RKO (cell line): ENCODE measurements around the gene MEGF6.

ENCODE experiments used
- DNase-seq: peaks from one replicate; pipeline ENCODE4 v3.0.0-alpha.2; 2016; ENCODE audit warnings: low spot score

Gene MEGF6

DNA sequence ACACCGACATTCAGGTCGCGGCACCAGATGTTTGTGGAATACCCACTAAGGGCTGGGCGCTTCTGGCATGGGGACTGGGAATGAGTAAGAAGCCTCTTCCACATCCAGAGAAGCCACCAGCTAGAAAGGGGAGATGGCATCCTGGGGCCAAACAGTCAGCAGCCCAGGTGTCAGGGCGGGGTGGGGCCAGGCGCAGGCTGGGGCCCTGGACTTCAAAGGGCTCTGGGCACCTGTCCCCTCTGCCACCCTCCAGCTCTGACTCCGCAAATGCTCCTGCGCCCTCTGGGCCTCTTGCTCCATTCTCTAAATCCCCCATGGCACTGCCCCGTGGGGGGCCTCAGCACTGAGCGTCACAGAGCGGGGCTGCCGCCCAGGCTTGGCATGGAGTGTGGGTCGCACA, 70.4 kb downstream of the MEGF6 start:
- DNase-seq = no peak

DNA sequence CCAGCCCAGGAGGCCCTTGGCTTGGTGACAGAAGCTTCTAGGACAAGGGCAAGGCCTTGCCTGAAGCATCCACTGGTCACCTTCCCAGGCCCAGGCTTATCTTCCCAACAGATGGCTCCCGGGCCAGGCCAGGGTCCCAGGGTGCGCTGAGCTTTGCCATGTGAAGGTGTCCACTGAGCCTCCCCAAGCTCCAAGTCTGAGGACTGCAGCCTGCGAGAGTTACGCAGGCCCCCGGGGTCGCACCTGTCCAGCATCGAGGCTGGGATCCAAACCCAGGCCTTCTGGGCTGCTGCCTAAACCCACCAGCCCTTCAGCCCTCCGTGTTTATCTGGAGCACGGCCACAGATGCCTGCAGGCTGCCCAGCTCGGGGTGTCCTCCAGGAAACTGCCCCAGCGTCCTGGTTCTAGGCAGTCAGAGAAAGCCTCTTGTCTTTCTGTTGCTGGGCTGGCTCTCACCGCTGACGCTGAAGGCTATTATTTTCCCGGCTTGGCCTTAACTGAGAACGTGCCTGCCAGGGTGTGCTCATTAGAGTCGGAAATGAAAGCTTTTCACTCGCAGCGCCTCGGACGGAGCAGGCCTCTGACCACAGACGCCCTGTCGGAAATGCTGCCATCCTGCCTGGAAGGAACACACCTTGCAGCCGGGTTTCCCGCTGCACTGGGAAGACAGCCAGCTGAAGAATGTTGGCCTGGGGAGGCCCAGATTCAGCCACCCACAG, 71.4 kb downstream of the MEGF6 start:
- DNase-seq = no peak

DNA sequence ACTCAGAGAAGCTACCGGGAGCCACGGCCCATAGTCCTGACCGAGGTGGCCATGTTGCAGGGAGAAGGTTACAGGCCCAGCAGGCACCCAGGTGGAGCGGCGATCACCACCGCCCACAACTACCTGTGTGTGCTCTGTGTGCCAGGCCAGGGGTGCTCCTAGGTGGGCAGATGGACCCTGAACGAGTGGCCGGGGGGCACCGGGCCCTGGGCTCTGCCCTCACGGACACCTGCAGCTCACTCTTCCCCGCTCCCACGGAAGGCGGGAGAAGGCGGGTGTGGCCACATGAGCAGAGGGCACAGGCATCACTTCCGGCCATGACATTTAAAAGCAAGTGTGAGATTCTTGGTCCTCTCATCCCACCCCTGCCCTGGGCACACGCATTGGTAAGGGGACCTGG, 73.9 kb downstream of the MEGF6 start:
- no peak for DNase-seq

DNA sequence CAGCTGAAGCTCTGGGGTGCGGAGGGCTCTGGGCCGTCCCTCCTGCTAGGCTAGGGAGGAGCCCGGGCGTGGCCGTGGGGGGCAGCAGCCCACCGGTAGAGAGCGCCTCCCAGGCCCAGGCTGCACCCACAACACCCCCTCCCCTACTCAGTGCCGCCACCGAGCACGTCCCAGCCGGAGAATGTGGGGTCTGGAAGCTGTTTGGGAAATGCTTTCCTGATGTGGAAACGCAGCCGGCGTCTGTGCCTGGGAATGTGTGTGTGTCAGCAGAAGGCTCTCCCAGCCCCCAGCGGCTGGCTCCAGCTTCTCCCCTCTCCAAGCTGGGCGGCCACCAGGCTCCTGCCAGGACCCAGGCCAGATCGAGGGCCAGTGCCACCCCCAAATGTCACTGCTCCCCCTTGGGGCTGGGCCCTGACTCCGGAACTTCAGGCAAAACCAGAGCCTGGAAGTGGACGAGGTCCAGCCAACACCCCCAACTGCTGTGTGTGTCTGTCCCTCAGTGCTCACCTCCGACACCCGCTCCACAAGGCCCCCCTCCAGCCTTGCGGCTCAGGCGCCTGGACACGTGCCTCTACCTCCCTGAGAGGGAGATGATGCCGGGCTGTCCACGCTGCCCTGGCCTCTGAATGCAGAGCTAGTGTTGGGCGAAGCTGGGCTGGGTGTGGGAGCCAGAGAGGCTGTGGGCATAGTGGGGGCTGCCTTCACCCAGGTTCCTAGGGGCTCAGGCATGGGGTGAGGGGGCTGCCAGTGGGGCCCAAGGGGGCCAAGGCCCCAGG, 74.7 kb downstream of the MEGF6 start:
- DNase-seq = no peak

DNA sequence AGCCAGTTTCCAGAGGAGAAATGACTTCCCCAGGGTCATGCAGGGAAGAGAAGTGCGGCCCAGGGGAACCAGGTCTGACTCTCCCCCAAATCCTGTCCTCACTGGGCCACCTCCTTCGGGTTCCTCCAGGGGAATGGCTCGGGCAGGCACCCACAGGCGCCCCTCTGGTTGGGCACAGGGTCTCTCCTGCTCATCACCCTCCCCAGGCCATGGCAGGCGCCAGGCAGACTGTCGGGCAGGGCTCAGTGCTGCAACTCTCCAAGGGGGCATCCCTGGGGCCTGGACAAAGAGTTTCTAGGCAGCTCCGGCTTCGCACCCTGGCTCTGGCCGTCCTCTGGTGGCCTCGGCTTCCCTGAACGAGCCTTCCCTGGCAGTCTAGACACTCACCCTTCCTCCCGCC, 75.6 kb downstream of the MEGF6 start:
- no peak for DNase-seq

DNA sequence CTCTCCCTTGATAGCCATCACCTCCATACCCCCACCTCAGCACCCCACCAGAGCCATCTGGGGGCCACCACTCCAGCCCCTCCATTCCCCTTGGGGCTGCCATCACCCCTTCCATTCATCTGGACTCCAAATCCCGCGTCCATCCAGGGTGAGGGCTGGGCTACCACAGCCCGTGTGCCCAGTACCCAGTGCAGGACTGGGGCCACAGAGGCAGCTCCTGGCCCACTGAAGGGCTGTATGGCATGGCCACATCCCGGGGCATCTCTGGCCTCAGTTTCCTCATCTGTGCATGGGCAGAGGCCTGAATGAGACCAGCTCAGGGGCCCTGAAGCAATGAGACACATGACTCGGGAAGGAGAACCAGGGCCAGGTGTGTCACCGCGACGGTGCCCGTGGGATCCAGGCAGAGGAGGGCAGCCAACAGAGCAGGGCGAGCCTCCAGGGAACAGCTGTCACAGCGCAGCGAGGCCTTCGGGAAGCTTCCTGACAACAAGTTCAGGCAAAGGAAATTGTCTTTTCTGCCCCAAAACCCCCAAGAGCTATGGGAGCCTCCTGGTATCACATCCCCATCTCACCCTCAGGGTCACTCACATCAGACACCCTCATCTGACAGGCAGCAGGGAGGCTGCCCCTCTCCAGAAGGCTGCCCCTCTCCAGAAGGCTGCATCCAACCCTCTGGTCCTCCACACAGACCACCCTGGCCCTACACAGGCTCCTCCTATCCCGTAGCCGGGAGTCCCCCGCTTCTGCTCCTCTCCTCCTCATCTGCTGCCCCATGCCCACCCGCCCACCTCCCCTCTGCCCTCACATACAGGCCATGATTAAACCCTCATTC, 76.3 kb downstream of the MEGF6 start:
- DNase-seq = no peak

DNA sequence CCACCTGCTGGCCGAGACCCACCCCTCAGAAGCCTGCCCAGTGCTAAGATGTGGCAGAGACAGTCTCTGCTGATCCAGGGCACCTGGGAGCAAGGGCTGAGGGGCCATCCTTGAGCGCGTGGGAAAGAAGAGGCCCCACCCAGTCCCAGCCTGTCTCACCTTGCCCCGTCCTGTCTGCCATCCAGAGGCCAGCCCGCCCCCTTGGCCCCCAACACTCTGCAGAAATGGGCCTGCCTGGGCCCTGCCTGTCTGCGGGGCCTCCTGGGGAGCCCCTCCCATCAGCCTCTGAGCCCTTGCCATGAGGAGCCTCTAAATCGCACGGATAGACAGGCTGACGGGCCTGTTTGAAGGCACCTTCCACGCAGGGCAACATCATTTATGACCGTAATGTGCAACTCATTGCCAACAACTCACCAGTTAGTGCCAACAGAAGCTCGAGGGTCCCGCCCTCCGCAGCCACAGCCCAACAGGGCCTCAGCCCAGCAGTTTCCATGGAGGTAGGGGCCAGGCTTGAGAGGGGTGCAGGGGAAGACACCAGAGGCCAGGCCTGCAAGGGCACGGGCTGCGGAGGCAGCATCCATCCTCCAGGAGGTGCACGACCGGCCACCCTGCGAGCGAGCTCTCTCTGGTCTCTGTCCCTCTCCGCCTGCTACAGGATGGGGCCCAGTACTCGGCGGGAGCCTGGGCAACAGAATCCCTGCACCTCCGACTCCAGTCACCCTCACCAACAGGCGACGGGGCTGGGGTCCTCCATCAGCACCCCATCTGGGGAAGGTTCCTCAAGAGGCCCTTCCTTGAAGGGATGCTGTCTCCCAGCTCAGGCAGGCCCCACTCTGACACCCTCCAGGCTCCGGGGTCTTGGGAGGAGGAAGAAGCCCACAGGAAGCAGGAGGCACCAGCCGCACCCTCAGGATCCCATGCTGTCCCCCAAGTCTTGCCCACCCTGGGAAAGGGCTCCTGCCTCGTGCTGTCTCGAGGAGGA, 78.0 kb downstream of the MEGF6 start:
- no peak for DNase-seq

DNA sequence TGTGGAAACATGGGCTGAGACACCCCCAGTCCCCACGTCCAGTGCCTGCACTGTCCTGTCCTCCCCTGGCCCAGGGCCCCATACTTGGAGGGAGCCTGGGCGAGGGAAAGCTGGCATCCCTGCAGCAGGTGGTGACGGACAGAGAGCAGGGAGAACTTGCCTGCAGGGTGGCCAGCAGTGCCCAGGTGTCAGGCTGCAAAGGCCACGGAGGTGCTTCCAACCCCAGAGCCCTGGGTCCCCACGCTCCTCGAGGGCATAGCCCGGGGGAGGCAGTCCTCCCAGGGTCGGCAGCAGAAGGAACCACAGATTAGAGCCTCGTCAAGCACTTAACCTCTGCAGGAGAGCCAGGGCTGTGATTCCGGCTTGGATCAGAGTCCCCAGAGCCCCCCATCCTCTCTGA, 79.4 kb downstream of the MEGF6 start:
- no peak for DNase-seq

DNA sequence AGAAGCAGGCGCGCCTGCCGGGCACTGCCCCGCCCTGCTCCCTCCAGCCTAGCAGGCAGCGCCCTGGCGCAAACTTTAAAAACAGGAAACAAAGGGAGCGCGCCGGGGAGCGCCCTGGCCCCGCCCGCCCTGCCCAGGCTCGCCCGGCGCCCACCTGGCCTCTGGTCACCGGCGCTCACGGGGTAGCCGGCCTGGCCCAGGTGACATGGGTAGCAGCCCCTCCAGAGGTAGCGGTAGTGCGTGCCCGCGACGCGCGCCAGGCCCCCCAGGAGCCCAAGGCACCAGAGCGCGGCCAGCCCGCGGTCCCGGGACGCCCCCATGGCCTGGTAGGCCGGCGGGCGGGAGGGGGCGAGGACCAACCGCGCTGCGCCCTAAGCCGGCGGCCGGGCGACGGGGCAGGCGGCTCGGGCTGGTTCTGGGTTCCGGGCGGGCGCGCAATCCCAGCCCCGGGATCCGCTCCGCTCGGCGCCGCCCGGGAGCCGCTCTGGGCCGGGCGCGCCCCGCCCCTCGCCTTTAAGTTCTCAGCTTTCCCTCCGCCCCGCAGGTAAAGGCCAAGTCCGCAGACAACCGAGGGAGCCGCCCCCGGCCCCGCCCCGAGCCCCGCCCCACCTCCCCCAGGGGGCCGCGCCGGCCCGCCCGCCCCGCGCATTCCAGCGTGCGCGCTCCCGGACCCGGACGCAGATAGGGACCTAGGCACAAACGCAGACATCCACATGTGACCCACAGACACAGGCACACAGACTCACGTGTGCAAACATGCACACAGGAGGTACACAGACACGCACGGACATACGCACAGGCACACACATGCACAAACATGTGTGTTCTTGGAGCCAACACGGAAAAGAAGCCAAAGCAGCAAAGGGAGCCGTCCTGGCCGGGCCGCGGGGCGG, 80.1 kb downstream of the MEGF6 start:
- DNase-seq = peak; percentile 83

DNA sequence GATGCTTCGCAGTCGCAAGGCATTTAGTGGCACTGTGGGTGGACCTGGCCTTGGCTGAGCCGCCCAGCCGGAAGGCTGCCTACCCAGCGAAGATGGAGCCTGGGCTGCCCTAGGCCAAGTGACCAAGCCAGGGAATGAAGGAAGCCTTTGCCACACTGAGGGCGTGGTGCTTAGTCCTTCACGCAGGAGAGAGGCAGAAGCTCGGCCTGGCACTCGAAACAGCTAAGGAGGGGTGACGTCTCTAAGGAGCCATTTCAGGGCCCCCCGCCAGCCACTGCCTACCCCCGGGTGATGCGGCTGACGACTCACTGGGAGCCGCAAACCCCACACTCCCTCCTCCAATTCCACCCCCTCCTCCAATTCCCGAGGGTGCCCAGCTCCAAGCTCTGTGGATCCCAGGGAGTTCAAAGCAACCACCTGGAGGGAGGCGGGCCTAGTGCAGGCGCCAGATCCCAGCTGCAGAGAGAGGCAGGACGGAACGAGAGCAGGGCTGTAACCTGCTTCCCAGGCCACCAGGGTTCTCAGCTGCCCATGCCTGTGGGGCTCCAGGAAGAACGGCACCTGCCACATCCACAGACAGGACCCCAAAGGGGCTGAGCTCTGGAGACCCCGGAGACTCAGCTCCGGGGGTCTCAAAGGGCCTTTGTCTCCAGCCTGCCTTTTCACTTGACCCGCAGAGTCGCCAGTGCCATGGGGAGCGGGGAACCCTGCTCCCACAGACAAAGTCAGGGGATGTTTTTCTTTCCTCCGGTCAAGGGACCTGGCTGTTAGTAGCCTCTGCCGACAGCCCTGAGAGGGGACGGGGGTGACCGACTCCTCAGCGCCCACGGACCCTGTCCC, 81.0 kb downstream of the MEGF6 start:
- peak; percentile 37 for DNase-seq

DNA sequence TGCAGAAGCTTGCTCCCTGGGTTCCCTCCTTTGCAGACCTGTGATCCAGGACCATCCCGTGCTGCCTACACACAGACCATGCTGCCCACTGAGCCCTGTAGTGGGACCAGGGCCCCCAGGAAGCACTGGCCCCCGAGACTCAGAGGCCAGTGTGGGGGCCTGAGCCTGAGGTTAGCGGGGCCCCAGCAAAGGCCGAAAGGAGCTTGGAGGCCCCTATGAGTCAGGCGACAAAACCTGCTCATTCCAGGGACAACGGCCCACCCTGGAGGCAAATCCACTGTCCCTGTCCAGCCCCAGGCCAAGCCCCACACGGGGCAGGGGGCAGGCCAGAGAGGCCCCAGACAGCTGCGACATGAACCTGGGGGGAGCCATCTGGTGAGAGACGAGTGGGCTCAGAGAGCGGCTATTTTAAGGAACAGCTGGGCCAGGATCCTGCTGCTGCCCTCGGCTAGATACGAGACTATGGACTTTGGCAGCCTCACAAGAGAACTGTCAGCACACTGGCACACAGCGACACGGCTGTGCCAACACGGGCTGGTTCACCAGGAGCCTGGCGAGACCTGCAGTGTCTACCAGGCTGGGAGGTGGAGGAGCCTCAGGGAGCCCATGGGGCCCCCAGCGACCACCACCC, 82.1 kb downstream of the MEGF6 start:
- DNase-seq = no peak

DNA sequence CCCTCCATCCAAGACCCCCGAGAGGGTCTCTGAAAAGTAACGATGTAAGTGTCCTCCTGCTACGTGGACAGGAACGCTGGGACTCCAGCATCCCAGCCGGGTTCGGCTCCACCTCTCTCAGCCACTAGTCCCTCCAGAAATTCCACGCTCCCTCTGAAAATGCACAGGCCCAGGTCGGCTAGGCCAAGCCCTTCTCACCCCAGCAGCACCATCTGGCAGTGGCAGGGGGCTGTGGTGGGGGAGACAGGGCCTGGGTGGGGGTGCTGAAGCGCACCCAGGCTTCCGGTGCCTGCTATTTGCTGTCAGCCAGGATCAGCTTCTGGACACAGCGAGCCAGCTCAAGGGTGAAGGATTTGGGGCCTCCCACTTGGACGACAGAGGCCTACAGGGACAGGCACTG, 83.5 kb downstream of the MEGF6 start:
- DNase-seq = no peak

DNA sequence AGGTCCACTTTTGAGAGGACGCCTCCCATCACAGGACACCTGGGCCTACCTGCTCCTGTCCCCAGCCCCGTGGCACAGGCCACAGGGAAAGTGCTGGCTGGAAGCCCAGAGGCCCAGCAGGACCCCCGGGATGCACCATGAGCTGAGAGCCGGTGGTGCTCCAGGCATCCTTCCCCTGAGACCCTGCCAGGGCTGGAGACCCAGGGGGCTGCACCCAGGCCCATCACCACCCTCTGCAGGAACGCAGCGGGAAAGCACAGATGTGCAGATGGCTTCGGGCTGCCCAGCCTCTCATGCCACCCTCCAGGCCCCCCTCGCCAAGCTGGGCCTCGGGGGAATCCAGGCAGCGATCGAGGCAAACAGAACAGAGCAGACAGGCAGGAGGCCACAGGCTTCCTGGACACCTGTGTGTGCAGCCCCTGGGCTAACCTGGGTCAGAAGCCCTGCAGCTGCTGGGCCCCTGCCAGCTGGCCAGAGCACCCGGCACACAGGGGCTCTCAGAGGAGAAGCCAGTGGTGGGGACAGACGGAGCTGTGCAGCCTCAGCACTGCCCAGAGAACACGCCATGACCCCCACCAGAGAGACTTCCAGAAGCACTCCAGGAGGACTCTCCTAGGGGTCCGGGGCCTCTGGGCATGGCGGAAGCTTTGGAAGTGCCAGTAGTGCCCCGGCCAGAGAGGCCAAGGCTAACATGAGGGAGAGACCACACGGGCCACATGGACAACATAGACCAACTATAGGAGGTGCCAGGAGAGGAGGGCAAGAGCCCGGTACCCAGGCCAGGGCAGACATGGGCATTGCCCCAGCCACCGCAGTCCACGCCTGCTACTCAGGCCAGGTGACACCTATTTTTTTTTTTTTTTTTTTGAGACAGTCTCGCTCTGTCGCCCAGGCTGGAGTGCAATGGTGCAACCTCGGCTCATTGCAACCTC, 85.5 kb downstream of the MEGF6 start:
- no peak for DNase-seq

DNA sequence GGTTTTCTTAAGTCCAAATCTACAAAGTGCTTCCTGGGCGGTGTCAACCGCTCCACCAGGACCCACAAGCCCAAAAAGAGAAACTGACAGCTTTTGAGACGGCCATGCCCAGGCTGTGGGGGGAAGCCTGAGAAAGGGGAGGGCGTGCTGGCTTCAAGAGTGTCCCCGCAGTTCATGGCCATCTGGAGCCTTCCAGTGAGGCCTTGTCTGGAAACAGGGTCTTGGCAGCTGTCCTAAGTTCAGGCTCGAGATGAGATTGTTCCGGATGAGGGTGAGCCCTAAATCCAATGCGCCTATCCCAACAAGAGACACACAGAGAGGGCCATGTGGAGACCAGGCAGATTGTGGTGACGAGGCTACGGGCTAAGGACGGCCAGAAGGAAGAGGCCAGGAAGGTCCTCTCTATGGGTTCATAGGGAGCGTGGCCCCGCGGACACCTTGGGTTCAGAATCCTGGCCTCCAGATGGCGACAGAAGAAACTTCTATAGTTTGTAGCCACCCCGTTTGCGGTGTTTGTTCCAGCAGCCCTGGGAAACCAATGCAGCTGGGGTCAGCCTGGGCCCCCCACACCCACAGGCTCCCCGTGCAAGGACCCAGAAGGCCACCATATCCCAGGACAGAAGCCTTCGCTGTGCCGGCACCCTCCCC, 86.6 kb downstream of the MEGF6 start:
- no peak for DNase-seq

DNA sequence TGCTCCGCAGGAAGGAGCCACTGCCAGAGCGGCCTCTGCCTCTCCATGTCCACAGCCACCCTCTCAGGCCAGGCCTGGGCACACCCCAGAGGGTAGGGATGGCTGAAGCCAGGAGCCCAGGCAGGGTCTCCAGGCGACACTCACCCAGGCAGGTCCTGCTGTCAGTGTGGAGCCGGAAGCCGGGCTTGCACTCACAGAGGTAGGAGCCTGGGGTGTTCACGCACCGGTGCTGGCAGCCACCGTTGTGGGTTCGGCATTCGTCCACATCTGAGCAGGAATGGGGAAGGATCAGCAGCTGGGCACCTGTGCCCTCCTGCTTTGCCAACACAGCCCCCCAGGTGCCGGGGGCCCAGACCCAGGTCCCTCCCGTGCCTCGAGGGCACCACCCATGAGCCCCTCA, 87.3 kb downstream of the MEGF6 start:
- DNase-seq = no peak

DNA sequence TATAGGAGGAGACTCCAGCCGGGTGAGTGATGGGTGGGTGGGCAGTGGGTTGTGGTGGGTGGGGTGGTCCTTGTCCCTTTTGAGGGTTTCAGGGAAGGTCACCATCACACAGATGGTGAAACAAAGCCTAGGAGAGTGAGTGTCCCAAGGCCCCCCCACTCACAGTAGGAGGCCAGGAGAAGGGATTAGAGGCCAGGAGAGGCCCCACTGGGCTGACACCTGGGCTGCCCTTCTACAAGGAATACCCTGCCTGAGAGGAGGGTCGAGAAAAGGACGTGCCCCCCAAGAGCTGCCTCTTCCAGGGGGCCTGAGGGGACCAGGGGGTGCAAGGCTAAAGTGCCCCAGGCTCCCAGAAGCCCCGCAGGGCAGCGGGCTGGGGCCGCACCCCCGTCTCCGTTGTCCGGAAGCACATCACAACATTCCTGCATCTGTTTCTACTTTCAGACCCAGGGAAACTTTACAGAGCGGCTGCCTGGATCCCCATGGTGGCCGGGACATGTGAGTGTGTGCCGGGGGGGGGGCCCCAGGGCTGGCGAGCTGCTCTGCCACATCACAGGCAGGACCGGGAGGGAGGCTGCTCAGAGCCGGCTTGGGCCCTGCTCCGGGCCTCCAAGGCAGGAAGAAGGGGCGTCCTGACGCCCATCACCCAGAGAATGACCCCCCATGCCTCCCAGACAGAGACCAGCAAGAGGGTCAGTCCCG, 88.6 kb downstream of the MEGF6 start:
- DNase-seq = no peak

DNA sequence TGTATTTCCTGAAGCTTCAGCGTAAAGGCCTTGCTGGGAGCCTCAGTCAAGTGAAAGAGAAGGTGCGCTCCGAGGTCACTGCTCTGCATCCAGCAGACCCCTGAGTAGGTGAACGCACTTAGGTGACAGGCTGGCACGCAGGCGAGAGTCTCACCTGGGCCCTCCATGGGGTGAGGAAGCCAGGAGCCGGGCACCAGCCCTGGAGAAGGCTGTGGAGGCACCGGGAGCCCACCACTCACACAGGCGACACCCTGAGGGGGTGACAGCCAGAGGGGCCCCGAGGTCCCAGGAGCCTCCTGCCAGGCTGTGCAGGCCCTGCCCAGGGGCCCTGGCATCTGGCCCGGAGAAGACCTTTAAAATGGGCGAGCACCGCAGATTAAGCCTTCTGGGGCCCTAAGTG, 89.2 kb downstream of the MEGF6 start:
- no peak for DNase-seq
